HFFc6 (cell line): ENCODE results near the gene AOC3. TPM values are rescaled to one million over a fixed set of nuclear protein-coding genes. Genes with fewer than 3 reads are reported as not detected.
"Not testable (repeated sequence)": the region's sequence is repeated elsewhere in the genome, so short reads cannot be mapped to it uniquely, and the experiment has no call there.

Experiments used
- DNase-seq: peaks from one replicate; pipeline ENCODE4 v3.0.0-alpha.2; 2018
- H3K27ac Mint-ChIP-seq: 2 replicates; pipeline ENCODE4 v1.8.0; 2020; ENCODE audit warnings: mild to moderate bottlenecking, mixed read lengths
- H3K27me3 Mint-ChIP-seq: 2 replicates; pipeline ENCODE4 v1.8.0; 2021; ENCODE audit warnings: mild to moderate bottlenecking, moderate library complexity, mixed read lengths; ENCODE audit not compliant: insufficient read depth
- H3K36me3 Mint-ChIP-seq: 2 replicates; pipeline ENCODE4 v1.8.0; 2021; ENCODE audit warnings: low read depth, mixed read lengths
- H3K4me1 Mint-ChIP-seq: 2 replicates; pipeline ENCODE4 v1.8.0; 2020; ENCODE audit warnings: low read depth, mixed read lengths
- H3K4me3 Mint-ChIP-seq: 2 replicates; pipeline ENCODE4 v1.8.0; 2020; ENCODE audit warnings: mild to moderate bottlenecking, moderate library complexity, mixed read lengths
- H3K9me3 Mint-ChIP-seq: 2 replicates; pipeline ENCODE4 v1.8.0; 2020; ENCODE audit warnings: mild to moderate bottlenecking, mixed read lengths
- CTCF ChIP-seq: fragments of 200-600 bp; sonication (generic); IDR thresholded peaks from 2 replicates; pipeline ENCODE4 v1.5.0; 2021; ENCODE audit warnings: antibody characterized with exemption, mild to moderate bottlenecking
- total RNA-seq, 6 experiments: library from RNA; stranded (reverse); fragmentation: NEBNext Ultra II Directional; extraction: Animal tissue kit (Norgen Biotek cat#: 25700); gene quantifications; 2 replicates in 1 of 6; 3 replicates in 5 of 6; pipeline ENCODE4 v1.2.3, GENCODE V29; 2021

Gene AOC3
- total RNA-seq, 6 experiments from 2014 or later = 0.05 to 0.14 (median 0.06) TPM; not detected in 2

GRCh38 chr17:42866216-42866615, 15.2 kb downstream of the AOC3 start:
- H3K27ac Mint-ChIP-seq = no peak overlapping the region
- H3K4me3 Mint-ChIP-seq = no peak overlapping the region
- peaks cover 11% of the 10 kb centered on the region for H3K4me1 Mint-ChIP-seq
- DNase-seq = no peak
- no peaks in the 10 kb centered on the region; the same call in 1 of the 2 replicates for H3K36me3 Mint-ChIP-seq
- H3K9me3 Mint-ChIP-seq = peaks cover 15% of the 10 kb centered on the region
- H3K27me3 Mint-ChIP-seq = peaks cover 23% of the 10 kb centered on the region
- no peak for TF ChIP-seq CTCF

GRCh38 chr17:42866631-42867575, 15.9 kb downstream of the AOC3 start:
- no peak overlapping the region for H3K4me3 Mint-ChIP-seq
- H3K9me3 Mint-ChIP-seq = peaks cover 21% of the 10 kb centered on the region
- TF ChIP-seq CTCF = no peak
- peaks cover 29% of the 10 kb centered on the region for H3K27me3 Mint-ChIP-seq
- H3K27ac Mint-ChIP-seq = no peak overlapping the region
- peaks cover 11% of the 10 kb centered on the region for H3K4me1 Mint-ChIP-seq
- no peak for DNase-seq
- H3K36me3 Mint-ChIP-seq = peaks cover 6% of the 10 kb centered on the region

GRCh38 chr17:42867694-42868261, 16.8 kb downstream of the AOC3 start:
- not testable (repeated sequence) for DNase-seq, H3K27ac Mint-ChIP-seq, H3K4me3 Mint-ChIP-seq, H3K36me3 Mint-ChIP-seq
- Mint-ChIP-seq H3K4me1 (peaks cover 11% of the 10 kb centered on the region), H3K9me3 (peaks cover 21% of the 10 kb centered on the region), H3K27me3 (peaks cover 30% of the 10 kb centered on the region)

GRCh38 chr17:42868338-42868737, 17.3 kb downstream of the AOC3 start:
- Mint-ChIP-seq H3K4me1 (peaks cover 11% of the 10 kb centered on the region), H3K36me3 (peaks cover 6% of the 10 kb centered on the region), H3K4me3 (no peak overlapping the region), H3K27ac (no peak overlapping the region), H3K9me3 (peaks cover 21% of the 10 kb centered on the region), H3K27me3 (peaks cover 35% of the 10 kb centered on the region)
- TF ChIP-seq CTCF = no peak
- no peak for DNase-seq

GRCh38 chr17:42871647-42872046, 20.6 kb downstream of the AOC3 start:
- peaks cover 6% of the 10 kb centered on the region for H3K36me3 Mint-ChIP-seq
- H3K4me3 Mint-ChIP-seq = no peak overlapping the region
- H3K27me3 Mint-ChIP-seq = peaks cover 43% of the 10 kb centered on the region
- H3K9me3 Mint-ChIP-seq = peaks cover 21% of the 10 kb centered on the region
- no peaks in the 10 kb centered on the region for H3K4me1 Mint-ChIP-seq
- no peak for TF ChIP-seq CTCF
- no peak overlapping the region for H3K27ac Mint-ChIP-seq
- no peak for DNase-seq
